K562 (cell line): ENCODE data around the gene ARHGAP24.

Source experiments
- CEBPB ChIP-seq: fragments of 450-650 bp; IDR thresholded peaks from 2 replicates; pipeline ENCODE4 v1.6.1; 2016; ENCODE audit warnings: missing genetic modification characterization, missing compliant biosample characterization
- CTCF ChIP-seq, 3 experiments: IDR thresholded peaks in 2 of 3; conservative IDR thresholded peaks in 1 of 3; 2 replicates each; pipeline ENCODE4 v1.5.1; 2011 to 2012; ENCODE audit warnings: low read length in 3 of 3, mild to moderate bottlenecking in 3 of 3, control low read depth in 2 of 3, improper control_type of control experiment in 1 of 3, inconsistent platforms in 1 of 3, low read depth in 1 of 3, mixed read lengths in 1 of 3, moderate library complexity in 1 of 3; ENCODE audit not compliant: insufficient read depth in 2 of 3
- ESRRA ChIP-seq: fragments of 450-650 bp; IDR thresholded peaks from 2 replicates; pipeline ENCODE4 v1.6.1; 2014; ENCODE audit warnings: low read depth, mild to moderate bottlenecking, moderate library complexity, borderline replicate concordance
- EZH2 ChIP-seq: IDR thresholded peaks from 2 replicates; pipeline ENCODE4 v1.6.1; 2012; ENCODE audit warnings: low read depth, mild to moderate bottlenecking, inconsistent platforms, low read length, borderline replicate concordance
- KLF10 ChIP-seq: fragments of 250-450 bp; sonication (Bioruptor Pico); IDR thresholded peaks from 2 replicates; pipeline ENCODE4 v1.6.1; 2021; ENCODE audit warnings: matching md5 sums
- PHF20 ChIP-seq: fragments of 450-650 bp; IDR thresholded peaks from 2 replicates; pipeline ENCODE4 v1.6.1; 2018; ENCODE audit not compliant: partially characterized antibody
- POLR2A ChIP-seq: fragments of 450-650 bp; conservative IDR thresholded peaks from 2 replicates; pipeline ENCODE4 v1.6.1; 2016
- TBL1XR1 ChIP-seq, 2 experiments: IDR thresholded peaks; 2 replicates each; pipeline ENCODE4 v1.6.1; 2012; ENCODE audit warnings: improper control_type of control experiment in 2 of 2, low read length in 2 of 2, mild to moderate bottlenecking in 1 of 2
- TF ChIP-seq, protein P1 (sequence below): fragments of 450-650 bp; conservative IDR thresholded peaks from 2 replicates; pipeline ENCODE4 v1.6.1; 2016; ENCODE audit warnings: missing genetic modification characterization, low read depth, mild to moderate bottlenecking, missing compliant biosample characterization, moderate library complexity

GRCh38 chr4:85776579-85776978, 301.6 kb downstream of the ARHGAP24 start:
- TF ChIP-seq TBL1XR1 (IDR thresholded peaks at IDR 0.05; ENCODE audit: low read length in 2 of 2), result no peak
- no peak for TF ChIP-seq EZH2
- TF ChIP-seq PHF20, result no peak
- TF ChIP-seq, protein P1, sequence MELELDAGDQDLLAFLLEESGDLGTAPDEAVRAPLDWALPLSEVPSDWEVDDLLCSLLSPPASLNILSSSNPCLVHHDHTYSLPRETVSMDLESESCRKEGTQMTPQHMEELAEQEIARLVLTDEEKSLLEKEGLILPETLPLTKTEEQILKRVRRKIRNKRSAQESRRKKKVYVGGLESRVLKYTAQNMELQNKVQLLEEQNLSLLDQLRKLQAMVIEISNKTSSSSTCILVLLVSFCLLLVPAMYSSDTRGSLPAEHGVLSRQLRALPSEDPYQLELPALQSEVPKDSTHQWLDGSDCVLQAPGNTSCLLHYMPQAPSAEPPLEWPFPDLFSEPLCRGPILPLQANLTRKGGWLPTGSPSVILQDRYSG (tag), result no peak
- no peak for TF ChIP-seq ESRRA
- TF ChIP-seq CTCF (IDR thresholded peaks at IDR 0.05 in 2 of 3, conservative IDR thresholded peaks at IDR 0.05 in 1 of 3; ENCODE audit: insufficient read depth in 2 of 3, low read depth in 1 of 3, low read length in 3 of 3), result no peak
- TF ChIP-seq KLF10 (CRISPR knock-in tag), result no peak
- no peak for TF ChIP-seq POLR2A
- no peak for TF ChIP-seq CEBPB (tag)
